Right lobe of liver (tissue), 6 donors: ENCODE measurements around the gene CREBL2. TPM values are rescaled to one million over a fixed set of nuclear protein-coding genes. Genes with fewer than 3 reads are reported as not detected.

Source experiments
- ATAC-seq, 4 donors: fragments of 200-7000 bp; cut with Tn5 transposase; one replicate each; pipeline ENCODE4 v1.9.1; 2020; ENCODE audit warnings: mild to moderate bottlenecking in 4 of 4, moderate library complexity in 4 of 4
- DNase-seq, 3 donors: peaks; one replicate each; pipeline ENCODE4 v3.0.0-alpha.2; 2020
- H3K27ac ChIP-seq, 3 donors: fragments of 200-600 bp; one replicate each; pipeline ENCODE4 v1.8.0; 2022
- H3K27me3 ChIP-seq, 2 donors: fragments of 200-600 bp; one replicate each; pipeline ENCODE4 v1.8.0; 2022
- H3K36me3 ChIP-seq, 4 donors: fragments of 200-600 bp; sonication (generic) in 1 of 4; one replicate each; pipeline versions ENCODE4 v1.5.1 to v1.8.0; 2017 to 2022; ENCODE audit warnings: control low read depth in 1 of 4
- H3K4me1 ChIP-seq, 4 donors: fragments of 200-600 bp; sonication (generic) in 1 of 4; one replicate each; pipeline versions ENCODE4 v1.5.1 to v1.8.0; 2017 to 2022; ENCODE audit warnings: control low read depth in 1 of 4
- H3K4me3 ChIP-seq, 3 donors: fragments of 200-600 bp; one replicate each; pipeline ENCODE4 v1.8.0; 2022
- H3K9me3 ChIP-seq, 4 donors: fragments of 200-600 bp; sonication (generic) in 1 of 4; one replicate each; pipeline versions ENCODE4 v1.5.1 to v1.8.0; 2017 to 2022; ENCODE audit warnings: control low read depth in 1 of 4
- CTCF ChIP-seq, 4 donors: fragments of 200-600 bp in 3 of 4; fragments of 450-650 bp in 1 of 4; IDR thresholded peaks; one replicate each; pipeline versions ENCODE4 v1.5.1 to v1.8.0; 2016 to 2022; ENCODE audit warnings: antibody characterized with exemption in 4 of 4, mild to moderate bottlenecking in 2 of 4
- POLR2A ChIP-seq: fragments of 450-650 bp; IDR thresholded peaks from one replicate; pipeline ENCODE4 v1.6.1; 2017; ENCODE audit warnings: antibody characterized with exemption, mild to moderate bottlenecking
- WGBS: methylation state at CpG from one replicate; pipeline ENCODE4 v1.1.6; 2018; ENCODE audit warnings: low coverage, low lambda C conversion rate; ENCODE audit not compliant: insufficient coverage; ENCODE audit errors: missing lambda C conversion rate; 5-methylcytosine and 5-hydroxymethylcytosine counted together
- intact Hi-C, 2 donors: fragments of 100-400 bp; cut with DNase I; formaldehyde crosslinking; loops; one replicate each; pipeline versions ENCODE4 v1.11.2 to v1.14.1; 2022
- total RNA-seq, 6 experiments: library from RNA; depleted of rRNA in 2 of 6; stranded (reverse); fragments of >200 nt in 2 of 6; fragmentation: NEBNext Ultra II Directional in 3 of 6; extraction: Animal tissue kit (Norgen Biotek cat#: 25700) in 3 of 6; gene quantifications; one replicate each; pipeline versions ENCODE4 v1.1.0 to v1.2.4, GENCODE V29; 2016 to 2023
- donor health status: DM: no; HTN: yes; CAD: no.
- donor health status: DM: no; HTN: no; CAD: no.
- donor health status: DM: no; HTN: no; CAD: no.
- donor health status: DM: no; HTN: yes; CAD: no.
- donor health status: DM: no; HTN: yes; CAD: no.

Gene CREBL2
- total RNA-seq, 6 experiments from 2014 or later, result 24.3 to 28.5 (median 26.8) TPM

DNA sequence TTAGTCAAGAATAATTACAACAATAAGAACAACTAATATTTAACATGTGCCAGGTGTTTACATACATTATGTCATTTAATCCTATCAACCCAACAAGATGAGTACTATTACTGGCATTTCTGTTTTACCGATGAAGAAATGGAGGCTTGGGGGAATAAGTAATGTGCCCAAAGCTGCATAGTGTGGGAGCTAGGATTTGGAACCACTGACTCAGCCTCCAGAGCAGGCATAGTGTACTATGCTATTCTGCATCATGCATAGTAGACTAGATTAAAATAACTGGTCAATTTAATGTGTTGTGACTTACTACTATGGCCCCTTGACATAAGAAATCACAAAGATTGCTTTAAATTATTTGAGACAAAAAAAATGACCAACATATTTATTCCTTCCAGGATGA, 74.8 kb downstream of the CREBL2 start:
- intact Hi-C loops, result no loop called here
- no peaks in the 10 kb centered on the region for H3K36me3 ChIP-seq
- no peaks in the 10 kb centered on the region for H3K27me3 ChIP-seq
- no peak for ATAC-seq
- 100% methylated on average over 1 of the region's 1 CpG for WGBS
- no peak overlapping the region for H3K27ac ChIP-seq
- no peak for DNase-seq
- no peaks in the 10 kb centered on the region for H3K4me1 ChIP-seq
- no peaks in the 10 kb centered on the region for H3K9me3 ChIP-seq
- no peak for TF ChIP-seq CTCF (IDR thresholded peaks at IDR 0.05)
- TF ChIP-seq POLR2A, result no peak
- H3K4me3 ChIP-seq, result no peak overlapping the region

GRCh38 chr12:12686925-12687324, 75.2 kb downstream of the CREBL2 start:
- Histone ChIP-seq H3K36me3 (no peaks in the 10 kb centered on the region), H3K27ac (no peak overlapping the region), H3K4me3 (no peak overlapping the region), H3K9me3 (no peaks in the 10 kb centered on the region), H3K4me1 (no peaks in the 10 kb centered on the region), H3K27me3 (no peaks in the 10 kb centered on the region)
- TF ChIP-seq CTCF (IDR thresholded peaks at IDR 0.05), result no peak
- TF ChIP-seq POLR2A, result no peak
- no peak for ATAC-seq
- intact Hi-C loops, result no loop called here
- no peak for DNase-seq

- no peak for ATAC-seq
- H3K36me3 ChIP-seq, result no peaks in the 10 kb centered on the region
- H3K27me3 ChIP-seq, result no peaks in the 10 kb centered on the region
- WGBS, result 85% methylated on average over 4 of the region's 5 CpGs
- no peaks in the 10 kb centered on the region for H3K4me1 ChIP-seq
- TF ChIP-seq POLR2A (no peak), CTCF (IDR thresholded peaks at IDR 0.05) (no peak)
- intact Hi-C loops, result loop anchor here in 1 of 2 donors (10.0 kb wide), 1 partner anchor 125 kb away; the partner anchor contains the start of gene DUSP16
- H3K9me3 ChIP-seq, result no peaks in the 10 kb centered on the region
- H3K27ac ChIP-seq, result no peak overlapping the region
- no peak overlapping the region for H3K4me3 ChIP-seq
- DNase-seq, result no peak
Observed at GRCh38 chr12:12689647-12690300, 78.1 kb downstream of the CREBL2 start.

- DNase-seq (no peak), ATAC-seq (no peak)
- intact Hi-C loops, result loop anchor here in 1 of 2 donors (10.0 kb wide), 1 partner anchor 127 kb away; the partner anchor contains the start of gene DUSP16
- no peaks in the 10 kb centered on the region for H3K36me3 ChIP-seq
- no peak overlapping the region for H3K4me3 ChIP-seq
- no peak for TF ChIP-seq POLR2A
- TF ChIP-seq CTCF (IDR thresholded peaks at IDR 0.05), result no peak
- H3K27ac ChIP-seq, result no peak overlapping the region
- no peaks in the 10 kb centered on the region for H3K9me3 ChIP-seq
- H3K4me1 ChIP-seq, result no peaks in the 10 kb centered on the region
- 100% methylated on average over 2 of the region's 2 CpGs for WGBS
- no peaks in the 10 kb centered on the region for H3K27me3 ChIP-seq
Observed at GRCh38 chr12:12691549-12691948, 79.9 kb downstream of the CREBL2 start.
